NCI-H2196 treated with DMSO at 0.1 percent for 48 hours (cell line): ENCODE measurements around the gene OTC.
A peak's percentile ranks its signal among the peaks of the same experiment; 100 is the strongest.

Experiments used
- DNase-seq: peaks from one replicate; lab custom pipeline; 2025; ENCODE audit not compliant: unreplicated experiment; lab: John Stamatoyannopoulos, UW

The OTC gene

GRCh38 chrX:38357747-38358673 lies 5.6 kb downstream of the OTC start:
- DNase-seq: no peak

GRCh38 chrX:38363046-38363445 lies 10.6 kb downstream of the OTC start:
- DNase-seq: no peak

GRCh38 chrX:38365954-38366353 lies 13.6 kb downstream of the OTC start:
- no peak for DNase-seq

DNA sequence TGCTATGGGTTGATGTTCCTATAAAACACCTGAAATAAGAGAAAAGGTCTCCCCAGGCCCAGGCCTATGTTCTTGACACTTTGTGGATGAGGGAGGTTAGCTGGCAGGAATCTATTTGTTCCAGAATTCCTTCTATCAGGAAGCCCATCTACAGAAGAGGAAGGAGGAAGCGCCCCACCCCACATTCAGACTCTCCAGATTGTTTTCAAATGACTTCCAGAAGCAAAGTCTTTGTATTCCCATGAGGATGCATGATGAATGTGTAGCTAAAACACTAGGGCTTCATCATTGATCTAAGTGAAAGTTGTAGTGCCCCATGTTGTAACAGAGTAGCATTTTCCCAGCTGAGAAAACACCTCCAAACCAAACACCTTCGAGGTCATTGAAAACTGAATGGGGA lies 16.4 kb downstream of the OTC start:
- no peak for DNase-seq

DNA sequence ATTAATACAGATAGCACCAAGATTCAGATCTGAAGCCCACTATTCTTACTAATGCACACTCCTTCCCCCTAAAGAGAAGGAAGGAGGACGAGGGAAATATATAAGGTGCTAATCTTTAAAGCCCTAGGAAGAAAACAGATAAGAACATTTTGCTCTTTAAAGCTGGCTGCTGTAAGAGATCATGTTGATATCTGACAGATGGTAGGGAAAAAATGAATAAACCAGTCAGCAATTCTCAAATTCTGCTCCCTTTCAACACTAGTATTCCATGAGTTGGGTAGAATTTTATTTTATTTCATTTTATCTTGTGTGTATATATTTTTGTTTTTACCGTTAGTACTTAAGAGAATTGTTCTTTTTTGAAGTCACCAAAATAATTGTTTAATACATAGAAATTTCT lies 19.2 kb downstream of the OTC start:
- no peak for DNase-seq

DNA sequence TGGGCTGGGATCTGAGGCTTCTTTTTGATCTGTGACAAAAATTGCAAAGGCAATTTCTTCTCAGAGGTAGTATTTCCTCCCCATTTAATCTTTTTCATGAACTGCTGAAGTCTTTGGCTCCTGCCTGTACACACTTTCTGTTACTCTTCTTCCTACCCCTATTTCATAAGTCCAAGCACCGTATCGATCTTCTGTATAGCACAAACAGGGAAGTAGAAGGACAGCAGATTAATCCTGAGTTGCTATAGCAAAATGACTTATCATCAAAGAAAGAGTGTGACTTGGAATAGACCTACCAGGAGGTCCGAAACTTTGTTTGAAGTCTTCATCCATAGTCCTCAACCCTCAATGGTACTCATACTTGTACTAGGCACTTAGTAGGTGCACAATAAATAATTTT lies 22.0 kb downstream of the OTC start:
- DNase-seq: no peak

DNA sequence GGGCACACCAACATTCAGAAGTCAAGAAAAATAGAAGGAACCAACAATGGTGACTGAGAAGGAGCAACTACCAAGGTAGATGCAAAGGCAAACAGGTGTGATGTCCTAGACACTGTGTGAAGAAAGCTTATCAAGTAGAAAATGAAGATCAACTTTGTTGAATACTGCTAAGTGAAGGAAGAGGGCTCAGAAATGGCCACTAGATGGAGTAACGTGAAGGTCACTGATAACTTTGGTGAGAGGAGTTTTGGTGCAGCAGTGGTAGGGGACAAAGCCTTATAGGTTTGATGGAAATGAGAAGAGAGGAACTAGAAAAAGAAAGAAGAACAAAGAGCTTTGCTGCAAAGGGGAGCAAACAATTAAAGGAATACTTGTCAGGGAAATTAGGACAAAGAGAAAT lies 23.5 kb downstream of the OTC start:
- DNase-seq: peak; percentile 0

GRCh38 chrX:38376747-38377146 lies 24.3 kb downstream of the OTC start:
- DNase-seq: no peak

DNA sequence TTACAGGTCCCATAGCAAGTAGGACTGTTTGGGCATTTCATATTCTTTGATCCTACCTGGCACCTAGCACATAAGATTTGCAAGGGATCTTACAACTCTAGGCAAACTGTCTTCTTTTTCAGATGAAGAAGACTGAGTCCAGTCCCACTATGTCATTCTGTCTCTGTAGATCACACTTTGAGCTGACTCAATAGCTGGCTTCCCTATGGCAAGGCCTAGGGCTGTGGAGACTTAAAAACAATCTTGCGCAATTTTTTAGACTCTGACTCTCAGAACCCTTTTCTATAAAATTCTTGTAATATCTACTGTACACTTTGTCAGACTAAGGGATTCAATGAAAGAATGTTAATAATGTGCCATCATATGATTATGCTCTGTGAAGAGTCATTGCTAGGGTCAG lies 26.7 kb downstream of the OTC start:
- no peak for DNase-seq

DNA sequence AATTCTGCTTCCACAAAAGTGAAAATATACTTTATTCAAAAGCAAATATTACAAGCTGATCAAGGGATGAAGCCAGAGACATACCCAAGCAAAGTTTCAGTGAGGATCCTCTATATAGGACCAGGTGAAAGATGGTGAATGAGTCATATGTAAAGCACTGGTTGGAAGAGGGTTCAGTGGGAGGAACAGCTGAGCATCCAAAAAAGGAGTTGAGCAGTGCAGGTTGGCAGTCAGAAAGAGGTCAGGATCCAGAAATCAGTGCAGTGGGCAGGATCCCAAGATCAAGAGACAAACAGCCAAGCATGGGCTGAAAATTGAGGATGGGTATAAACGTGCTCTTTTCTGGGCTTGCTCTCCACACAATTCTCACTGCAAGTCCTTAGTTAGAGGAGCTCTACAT lies 30.3 kb downstream of the OTC start:
- no peak for DNase-seq

DNA sequence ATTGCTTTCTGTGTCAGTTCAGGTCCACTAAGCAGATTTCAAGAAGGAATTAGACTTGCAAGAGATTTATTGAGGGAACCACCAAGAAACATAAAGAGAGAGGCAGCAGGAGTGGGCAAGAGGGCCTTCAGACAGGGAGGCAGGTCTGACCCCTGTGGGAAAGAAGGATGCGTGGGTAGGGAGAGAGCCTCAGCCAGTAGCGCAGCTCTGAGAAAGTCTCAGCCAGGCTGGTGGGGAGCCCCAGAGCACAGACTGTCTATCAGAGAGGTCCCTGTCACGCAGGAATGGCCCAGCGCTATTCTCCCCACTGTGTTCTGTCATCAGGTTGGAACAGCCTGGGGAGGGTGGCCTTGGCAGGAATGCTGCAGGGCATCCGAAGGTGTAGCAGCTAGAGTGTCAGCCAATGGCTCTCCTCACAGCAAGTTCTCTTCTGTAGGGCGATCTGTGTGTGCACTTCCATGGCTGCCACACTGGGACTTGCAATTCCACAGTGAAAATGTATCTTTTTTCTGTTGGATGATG lies 48.0 kb downstream of the OTC start:
- no peak for DNase-seq

DNA sequence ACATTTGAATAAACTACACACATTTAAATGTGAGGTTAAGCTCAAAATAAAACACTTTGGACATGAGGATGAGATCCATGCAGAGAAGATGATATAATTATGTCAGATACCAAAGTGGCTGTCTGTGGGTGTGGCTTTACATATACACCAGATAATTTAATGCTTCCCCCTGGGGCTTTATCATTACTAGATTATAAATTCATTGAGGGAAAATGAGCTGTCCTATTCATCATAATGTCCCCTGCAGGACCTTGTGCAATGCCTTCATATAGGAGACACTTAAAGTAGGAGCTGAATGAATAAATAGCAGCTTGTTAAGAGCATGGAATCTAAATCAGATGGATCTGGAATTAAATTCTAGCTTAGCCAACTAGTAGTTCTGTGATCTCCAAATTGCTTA lies 49.7 kb downstream of the OTC start:
- no peak for DNase-seq

- DNase-seq: no peak
Observed at GRCh38 chrX:38403834-38404233, 51.4 kb downstream of the OTC start.

DNA sequence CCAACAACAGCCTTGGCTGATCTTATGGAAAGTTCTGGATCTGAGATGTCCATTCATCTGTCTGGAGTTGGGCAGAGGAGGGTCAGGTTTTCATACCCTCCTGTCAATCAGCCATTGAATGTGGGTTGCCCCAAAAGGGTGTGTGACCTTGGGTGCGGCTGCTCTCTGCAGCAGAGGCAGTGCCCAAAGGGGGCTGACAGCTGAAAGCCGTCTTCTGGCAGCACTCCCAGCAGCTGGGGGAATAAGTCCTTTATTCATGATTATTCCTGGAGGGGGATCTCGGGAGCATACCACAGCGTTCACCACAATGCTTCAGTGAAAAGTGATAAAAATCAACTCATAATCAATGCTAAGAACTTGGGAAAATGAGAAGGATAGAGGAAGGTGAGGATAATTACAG lies 54.7 kb downstream of the OTC start:
- DNase-seq: no peak

- DNase-seq: no peak
Observed at GRCh38 chrX:38409289-38409688, 56.9 kb downstream of the OTC start.

DNA sequence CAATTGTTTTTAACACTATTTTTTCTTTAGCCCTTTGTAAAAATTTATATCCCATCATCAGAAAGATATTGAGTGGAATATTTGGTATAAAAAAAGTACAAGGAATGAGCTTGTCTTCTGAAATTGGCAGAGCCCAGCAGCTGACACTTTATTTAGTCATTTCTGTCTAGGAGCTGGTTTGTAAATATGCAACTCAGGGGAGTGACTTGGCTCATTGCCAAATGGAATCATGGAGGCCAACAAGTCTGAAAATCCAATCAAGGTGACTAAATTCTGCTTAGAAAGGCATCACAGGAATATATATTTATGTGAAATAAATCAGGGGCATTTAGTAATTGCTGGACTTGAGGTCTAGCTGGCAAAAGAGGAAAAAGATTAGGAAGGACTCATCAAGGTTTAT lies 74.4 kb downstream of the OTC start:
- no peak for DNase-seq

GRCh38 chrX:38431525-38431924 lies 79.1 kb downstream of the OTC start:
- no peak for DNase-seq

GRCh38 chrX:38435130-38435529 lies 82.7 kb downstream of the OTC start:
- no peak for DNase-seq

DNA sequence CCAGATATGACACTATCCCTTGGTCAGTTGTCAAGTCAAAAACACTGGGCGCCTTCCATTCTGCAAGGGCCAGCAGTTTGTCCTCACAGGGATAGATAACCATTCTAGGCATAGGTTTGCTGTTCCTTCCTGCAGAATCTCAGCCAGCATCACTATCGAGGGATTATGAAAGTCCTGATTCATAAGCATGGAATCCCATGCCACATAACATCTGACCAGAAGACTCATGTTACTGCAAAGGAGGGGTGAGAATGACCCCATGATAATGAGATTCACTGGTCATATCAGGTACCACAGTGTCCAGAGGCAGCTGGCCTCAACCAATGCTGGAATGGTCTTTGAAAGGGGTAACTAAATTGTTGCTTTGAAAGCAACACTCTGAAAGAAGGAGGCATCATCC lies 84.7 kb downstream of the OTC start:
- DNase-seq: no peak

- DNase-seq: no peak
Observed at GRCh38 chrX:38438321-38438720, 85.9 kb downstream of the OTC start.

DNA sequence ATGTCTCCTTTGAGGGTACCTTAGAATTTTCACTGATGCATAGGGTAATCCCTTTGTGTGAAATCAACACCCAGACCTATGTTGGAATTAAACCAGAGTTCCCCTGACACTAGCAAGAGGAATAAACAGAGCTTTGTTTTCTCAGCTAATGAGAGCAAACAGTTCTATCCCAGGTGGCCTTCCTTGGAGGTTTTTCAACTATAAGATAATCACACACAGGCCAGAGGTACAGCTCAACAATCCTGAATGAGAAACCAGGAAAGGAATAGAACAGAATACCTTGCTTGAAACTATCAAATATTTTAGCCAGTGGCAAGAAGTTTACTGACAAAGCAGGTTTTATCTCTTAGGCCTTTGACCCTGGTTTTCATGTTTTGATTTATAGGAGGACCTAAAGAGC lies 100.2 kb downstream of the OTC start:
- DNase-seq: no peak

DNA sequence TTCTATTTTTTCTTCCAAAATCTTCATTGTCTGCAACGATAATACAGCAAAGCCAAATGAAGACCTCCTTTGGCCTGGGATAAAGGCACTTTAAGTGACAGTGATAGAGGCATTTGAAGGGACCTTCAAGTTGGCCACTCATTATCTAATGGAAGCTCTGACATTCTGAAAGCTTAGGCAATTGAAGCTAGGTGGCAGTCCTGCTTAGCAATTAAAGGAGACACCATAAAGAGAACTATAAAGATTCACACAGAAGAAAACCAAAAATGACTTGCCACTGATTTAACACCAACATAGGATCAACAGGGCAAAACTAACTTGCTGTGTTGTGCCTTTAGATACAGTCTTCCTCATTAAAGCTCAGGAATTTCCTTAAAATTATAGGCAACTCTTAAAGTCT lies 105.7 kb downstream of the OTC start:
- DNase-seq: no peak

DNA sequence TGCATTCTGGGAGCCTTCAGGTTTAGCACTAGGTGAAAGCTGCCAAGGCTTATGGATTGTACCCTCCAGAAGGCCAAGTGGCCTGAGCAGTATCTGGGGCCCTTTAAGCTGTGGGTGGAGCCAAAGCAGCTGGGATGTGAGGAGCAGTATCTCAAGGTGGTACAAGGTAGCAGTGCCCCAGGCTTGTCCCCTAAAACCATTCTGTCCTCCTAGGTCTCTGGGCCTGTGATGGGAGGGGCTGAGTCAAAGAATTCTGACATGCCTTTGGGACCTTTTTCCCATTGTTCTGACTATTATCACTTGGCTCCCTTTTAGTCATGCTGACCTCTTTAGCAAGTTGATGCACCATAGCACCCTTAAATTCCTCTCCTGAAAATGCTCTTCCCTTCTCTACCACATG lies 109.9 kb downstream of the OTC start:
- no peak for DNase-seq
